OCI-LY1 (cell line): Measurements from ENCODE around the gene TBC1D14.

Experiments
- CTCF ChIP-seq: fragments of 200-600 bp; sonication (generic), shearing (Covaris generic); IDR thresholded peaks from 2 replicates; pipeline ENCODE4 v1.5.1; 2017; ENCODE audit warnings: mild to moderate bottlenecking, antibody characterized with exemption, low read length, moderate library complexity, mixed read lengths
- EZH2 ChIP-seq: fragments of 200-600 bp; sonication (generic), shearing (Covaris generic); IDR thresholded peaks from 2 replicates; pipeline ENCODE4 v1.8.0; 2017; ENCODE audit warnings: borderline replicate concordance, mixed run types, mild to moderate bottlenecking, antibody characterized with exemption, low read length, moderate library complexity, mixed read lengths

GRCh38 chr4:6896035-6896434, 13.6 kb upstream of the TBC1D14 start:
- TF ChIP-seq CTCF (no peak), EZH2 (no peak)
